ENCODE results near the gene NOP16.

Gene NOP16

GRCh38 chr5:176337913-176338312 lies 50.5 kb downstream of the NOP16 start:
- no peaks in the 10 kb centered on the region for H3K27me3 Mint-ChIP-seq (ENCODE audit: low read depth, poor library complexity)
- H3K27ac Mint-ChIP-seq, result no peak overlapping the region
- peaks cover 13% of the 10 kb centered on the region for H3K9me3 Mint-ChIP-seq
- H3K4me3 Mint-ChIP-seq, result no peak overlapping the region
- H3K36me3 Mint-ChIP-seq (ENCODE audit: low read depth), result peaks cover 75% of the 10 kb centered on the region
- TF ChIP-seq, protein P1, sequence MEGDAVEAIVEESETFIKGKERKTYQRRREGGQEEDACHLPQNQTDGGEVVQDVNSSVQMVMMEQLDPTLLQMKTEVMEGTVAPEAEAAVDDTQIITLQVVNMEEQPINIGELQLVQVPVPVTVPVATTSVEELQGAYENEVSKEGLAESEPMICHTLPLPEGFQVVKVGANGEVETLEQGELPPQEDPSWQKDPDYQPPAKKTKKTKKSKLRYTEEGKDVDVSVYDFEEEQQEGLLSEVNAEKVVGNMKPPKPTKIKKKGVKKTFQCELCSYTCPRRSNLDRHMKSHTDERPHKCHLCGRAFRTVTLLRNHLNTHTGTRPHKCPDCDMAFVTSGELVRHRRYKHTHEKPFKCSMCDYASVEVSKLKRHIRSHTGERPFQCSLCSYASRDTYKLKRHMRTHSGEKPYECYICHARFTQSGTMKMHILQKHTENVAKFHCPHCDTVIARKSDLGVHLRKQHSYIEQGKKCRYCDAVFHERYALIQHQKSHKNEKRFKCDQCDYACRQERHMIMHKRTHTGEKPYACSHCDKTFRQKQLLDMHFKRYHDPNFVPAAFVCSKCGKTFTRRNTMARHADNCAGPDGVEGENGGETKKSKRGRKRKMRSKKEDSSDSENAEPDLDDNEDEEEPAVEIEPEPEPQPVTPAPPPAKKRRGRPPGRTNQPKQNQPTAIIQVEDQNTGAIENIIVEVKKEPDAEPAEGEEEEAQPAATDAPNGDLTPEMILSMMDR (IDR thresholded peaks at IDR 0.05), result no peak
- no peaks in the 10 kb centered on the region for H3K4me1 Mint-ChIP-seq
- no peak for DNase-seq

GRCh38 chr5:176334031-176334770 lies 54.2 kb downstream of the NOP16 start:
- TF ChIP-seq, protein P1 (IDR thresholded peaks at IDR 0.05), result no peak

More at GRCh38 chr5:176334031-176334770, 54.2 kb downstream of the NOP16 start:
- H3K36me3 Mint-ChIP-seq (ENCODE audit: low read depth), result peaks cover 68% of the 10 kb centered on the region
- no peaks in the 10 kb centered on the region for H3K4me1 Mint-ChIP-seq
- H3K27ac Mint-ChIP-seq, result no peak overlapping the region
- H3K9me3 Mint-ChIP-seq, result peaks cover 16% of the 10 kb centered on the region
- no peak for DNase-seq
- no peak overlapping the region for H3K4me3 Mint-ChIP-seq
- H3K27me3 Mint-ChIP-seq (ENCODE audit: low read depth, poor library complexity), result no peaks in the 10 kb centered on the region
